SK-N-MC (cell line): ENCODE measurements around the gene KRT17.
"Not testable (repeated sequence)": the region's sequence is repeated elsewhere in the genome, so short reads cannot be mapped to it uniquely, and the experiment has no call there.

Experiments
- EZH2 ChIP-seq: fragments of 200-600 bp; sonication (generic); IDR thresholded peaks from one replicate; pipeline ENCODE4 v1.6.1; 2017; ENCODE audit warnings: antibody characterized with exemption
- POLR2AphosphoS5 ChIP-seq: IDR thresholded peaks from 2 replicates; pipeline ENCODE4 v1.6.1; 2012; ENCODE audit warnings: mild to moderate bottlenecking, low read depth, low read length, borderline replicate concordance

- TF ChIP-seq EZH2, POLR2AphosphoS5: not testable (repeated sequence)
Observed at GRCh38 chr17:41626914-41627295, 2.5 kb upstream of the KRT17 start.
